ENCODE results near the gene RHOT2.

DNA sequence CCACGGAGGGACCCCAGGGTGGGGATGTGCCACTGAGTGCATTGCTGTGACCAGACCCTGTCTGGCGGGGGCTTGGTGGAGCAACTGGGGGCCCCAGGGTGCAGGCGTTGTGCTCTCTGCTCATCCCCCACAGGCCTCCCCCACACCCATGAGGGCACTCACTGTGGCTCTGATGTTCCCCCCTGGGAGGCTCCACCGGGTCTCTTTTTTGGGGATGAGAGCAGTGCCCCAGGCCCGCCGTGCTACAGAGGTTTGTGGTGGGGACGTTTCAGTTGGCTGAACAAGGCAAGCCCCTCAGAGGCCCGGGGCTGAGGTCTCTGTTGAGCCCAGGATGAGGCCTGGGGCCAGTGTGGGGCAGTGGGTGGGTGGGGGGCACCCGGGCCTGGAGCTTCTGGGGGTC is 55.8 kb downstream of the RHOT2 start:
- TF ChIP-seq, protein P1, sequence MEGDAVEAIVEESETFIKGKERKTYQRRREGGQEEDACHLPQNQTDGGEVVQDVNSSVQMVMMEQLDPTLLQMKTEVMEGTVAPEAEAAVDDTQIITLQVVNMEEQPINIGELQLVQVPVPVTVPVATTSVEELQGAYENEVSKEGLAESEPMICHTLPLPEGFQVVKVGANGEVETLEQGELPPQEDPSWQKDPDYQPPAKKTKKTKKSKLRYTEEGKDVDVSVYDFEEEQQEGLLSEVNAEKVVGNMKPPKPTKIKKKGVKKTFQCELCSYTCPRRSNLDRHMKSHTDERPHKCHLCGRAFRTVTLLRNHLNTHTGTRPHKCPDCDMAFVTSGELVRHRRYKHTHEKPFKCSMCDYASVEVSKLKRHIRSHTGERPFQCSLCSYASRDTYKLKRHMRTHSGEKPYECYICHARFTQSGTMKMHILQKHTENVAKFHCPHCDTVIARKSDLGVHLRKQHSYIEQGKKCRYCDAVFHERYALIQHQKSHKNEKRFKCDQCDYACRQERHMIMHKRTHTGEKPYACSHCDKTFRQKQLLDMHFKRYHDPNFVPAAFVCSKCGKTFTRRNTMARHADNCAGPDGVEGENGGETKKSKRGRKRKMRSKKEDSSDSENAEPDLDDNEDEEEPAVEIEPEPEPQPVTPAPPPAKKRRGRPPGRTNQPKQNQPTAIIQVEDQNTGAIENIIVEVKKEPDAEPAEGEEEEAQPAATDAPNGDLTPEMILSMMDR (IDR thresholded peaks at IDR 0.05), result no peak
- TF ChIP-seq POLR2A (IDR thresholded peaks at IDR 0.05), result no peak

Data from testis (tissue), 2 donors.